ENCODE data around the gene FGF8. TPM values are rescaled to one million over a fixed set of nuclear protein-coding genes. Genes with fewer than 3 reads are reported as not detected.

FGF8 gene
- total RNA-seq, 1 experiment from 2014 or later, result not detected

DNA sequence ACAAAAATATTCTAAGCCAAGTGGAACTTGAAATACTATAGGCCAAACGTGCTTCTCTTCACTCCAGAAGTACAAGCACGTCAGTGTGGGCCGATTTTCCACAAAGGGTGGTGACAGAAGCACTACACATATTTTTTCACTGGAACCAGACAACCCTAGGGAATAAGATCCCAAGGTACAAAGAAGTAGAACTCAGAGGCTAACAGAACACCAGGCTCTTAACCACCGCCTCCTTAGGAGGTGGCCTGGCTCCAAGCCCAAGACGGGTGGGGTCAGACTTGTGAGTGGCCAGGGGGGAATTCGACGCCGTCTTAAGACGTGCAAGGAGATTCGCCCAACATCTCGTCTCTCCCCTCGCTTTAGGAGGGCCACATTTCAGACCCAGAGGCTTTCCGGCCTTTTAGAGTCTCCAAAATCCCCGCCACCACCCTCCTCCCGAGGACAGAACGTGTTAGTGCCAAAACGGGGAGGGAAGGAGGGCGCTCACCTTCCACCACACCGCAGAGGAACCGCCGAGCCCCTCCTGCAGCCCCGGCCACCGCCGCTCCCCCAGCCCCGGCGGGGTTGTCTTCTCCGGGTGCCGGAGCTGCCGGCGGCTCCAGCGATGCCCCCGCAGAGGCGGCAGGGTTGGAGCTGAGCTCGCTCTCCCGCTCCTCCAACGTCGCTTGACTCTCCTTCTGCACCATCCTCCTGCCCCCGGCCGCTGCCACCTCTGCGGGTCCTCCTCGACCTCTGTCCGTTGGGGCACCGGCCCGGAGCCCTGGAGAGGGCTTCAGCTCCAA is 41.6 kb upstream of the FGF8 start:
- intact Hi-C loops (cut with micrococcal nuclease; ENCODE audit: unreplicated experiment), result loop anchor here (2.0 kb wide), 1 partner anchor 239 kb away; the partner anchor contains the start of gene ARMH3
- ChIA-PET POLR2A (ENCODE audit: unreplicated experiment) (interaction anchor here (0.7 kb wide), 1 partner anchor 22 kb away, joined by 5 read pairs; no protein-coding TSS in a partner anchor), CTCF (interaction anchor here (0.6 kb wide), 1 partner anchor 24 kb away, joined by 8 read pairs; no protein-coding TSS in a partner anchor)
- peaks cover 28% of the 10 kb centered on the region for H3K4me1 ChIP-seq (replicated peaks; ENCODE audit: insufficient read depth)
- H3K36me3 ChIP-seq (ENCODE audit: low read depth), result no peaks in the 10 kb centered on the region
- peak overlapping the region; percentile 70 for H2AFZ ChIP-seq
- DNase-seq, result peak; percentile 77 to 79
- TSS peak; percentile 76 for BruUV-seq (replicated peaks)
- no peaks in the 10 kb centered on the region for H3K27me3 ChIP-seq (ENCODE audit: insufficient read depth, low read depth)
- H3K9me2 ChIP-seq (ENCODE audit: insufficient read depth), result no peaks in the 10 kb centered on the region
- H4K20me1 ChIP-seq (ENCODE audit: insufficient read depth), result peaks cover 48% of the 10 kb centered on the region
- 0 out of 2 replicates have a peak overlapping the region, but pooled peaks have one; percentile 23 for H3K27ac ChIP-seq
- H3K4me2 ChIP-seq, result peak overlapping the region; percentile 99
- peaks cover 57% of the 10 kb centered on the region for H3K79me2 ChIP-seq (ENCODE audit: low read depth)
- H3K4me3 ChIP-seq, result peak overlapping the region; percentile 77
- TF ChIP-seq EZH2 (IDR thresholded peaks at IDR 0.05; ENCODE audit: low read depth), result no peak
- TF ChIP-seq, protein P1, sequence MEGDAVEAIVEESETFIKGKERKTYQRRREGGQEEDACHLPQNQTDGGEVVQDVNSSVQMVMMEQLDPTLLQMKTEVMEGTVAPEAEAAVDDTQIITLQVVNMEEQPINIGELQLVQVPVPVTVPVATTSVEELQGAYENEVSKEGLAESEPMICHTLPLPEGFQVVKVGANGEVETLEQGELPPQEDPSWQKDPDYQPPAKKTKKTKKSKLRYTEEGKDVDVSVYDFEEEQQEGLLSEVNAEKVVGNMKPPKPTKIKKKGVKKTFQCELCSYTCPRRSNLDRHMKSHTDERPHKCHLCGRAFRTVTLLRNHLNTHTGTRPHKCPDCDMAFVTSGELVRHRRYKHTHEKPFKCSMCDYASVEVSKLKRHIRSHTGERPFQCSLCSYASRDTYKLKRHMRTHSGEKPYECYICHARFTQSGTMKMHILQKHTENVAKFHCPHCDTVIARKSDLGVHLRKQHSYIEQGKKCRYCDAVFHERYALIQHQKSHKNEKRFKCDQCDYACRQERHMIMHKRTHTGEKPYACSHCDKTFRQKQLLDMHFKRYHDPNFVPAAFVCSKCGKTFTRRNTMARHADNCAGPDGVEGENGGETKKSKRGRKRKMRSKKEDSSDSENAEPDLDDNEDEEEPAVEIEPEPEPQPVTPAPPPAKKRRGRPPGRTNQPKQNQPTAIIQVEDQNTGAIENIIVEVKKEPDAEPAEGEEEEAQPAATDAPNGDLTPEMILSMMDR (conservative IDR thresholded peaks at IDR 0.05), result no peak
- H3K9me3 ChIP-seq (ENCODE audit: insufficient read depth, low read depth), result no peaks in the 10 kb centered on the region
- peaks cover 8% of the 10 kb centered on the region; the same call in 1 of the 2 replicates for H3F3A ChIP-seq (ENCODE audit: insufficient read depth, low read depth)

DNA sequence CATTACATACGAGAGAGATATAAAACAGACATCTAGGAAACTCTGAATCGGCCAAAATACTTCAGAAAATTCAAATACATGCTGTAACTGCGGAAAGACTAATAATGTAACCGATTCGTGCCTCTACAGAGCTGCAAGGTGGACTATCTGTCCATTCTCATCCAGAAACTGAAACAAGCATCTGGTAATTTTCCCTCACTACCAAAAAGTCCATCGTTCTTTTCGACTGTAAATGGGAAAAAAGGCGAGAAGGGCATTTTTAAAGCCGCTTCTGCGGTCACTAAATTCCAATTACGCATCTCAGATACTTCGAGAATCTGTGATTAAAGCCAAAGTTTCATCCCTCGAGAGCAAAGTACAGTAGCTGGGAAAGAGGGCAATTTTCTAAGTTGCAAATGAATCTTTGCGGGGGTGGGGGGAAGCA is 41.0 kb upstream of the FGF8 start:
- Histone ChIP-seq H3K36me3 (ENCODE audit: low read depth) (no peaks in the 10 kb centered on the region), H4K20me1 (ENCODE audit: insufficient read depth) (peaks cover 52% of the 10 kb centered on the region), H3K4me1 (replicated peaks; ENCODE audit: insufficient read depth) (peaks cover 28% of the 10 kb centered on the region), H3K27me3 (ENCODE audit: insufficient read depth, low read depth) (no peaks in the 10 kb centered on the region), H3K4me2 (peak overlapping the region; percentile 99), H3K27ac (no peak overlapping the region), H3K9me3 (ENCODE audit: insufficient read depth, low read depth) (no peaks in the 10 kb centered on the region), H3F3A (ENCODE audit: insufficient read depth, low read depth) (peaks cover 8% of the 10 kb centered on the region; the same call in 1 of the 2 replicates), H3K79me2 (ENCODE audit: low read depth) (peaks cover 63% of the 10 kb centered on the region), H2AFZ (no peak overlapping the region), H3K4me3 (peak overlapping the region; percentile 77), H3K9me2 (ENCODE audit: insufficient read depth) (no peaks in the 10 kb centered on the region)
- DNase-seq, result no peak
- TSS peak; percentile 39 for BruUV-seq (replicated peaks)
- POLR2A ChIA-PET (ENCODE audit: unreplicated experiment), result no interaction called here
- CTCF ChIA-PET, result interaction anchor here (0.6 kb wide), 2 partner anchors 24 to 268 kb away, joined by 8 to 16 read pairs; no protein-coding TSS in a partner anchor
- no peak for TF ChIP-seq EZH2 (IDR thresholded peaks at IDR 0.05; ENCODE audit: low read depth)
- TF ChIP-seq, protein P1 (conservative IDR thresholded peaks at IDR 0.05), result no peak
- intact Hi-C loops (cut with micrococcal nuclease; ENCODE audit: unreplicated experiment), result no loop called here

DNA sequence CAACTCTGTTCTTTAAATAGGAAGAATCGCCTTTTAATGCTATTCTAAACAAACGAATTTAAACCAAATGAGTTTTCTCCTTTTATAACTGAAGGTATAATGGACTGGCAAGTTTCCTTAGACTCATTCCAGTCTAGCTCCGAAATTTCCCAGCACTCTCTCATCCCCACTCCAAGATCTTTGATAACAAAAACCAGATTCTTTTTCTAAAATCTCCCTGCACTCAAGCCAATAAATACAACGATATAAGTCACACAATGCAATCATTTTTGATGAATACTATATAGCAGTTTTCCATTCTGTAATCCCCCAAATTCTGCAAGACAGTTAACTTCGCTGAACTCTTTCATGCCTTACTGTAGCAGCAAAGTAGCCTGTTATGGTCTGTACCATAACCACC is 40.5 kb upstream of the FGF8 start:
- Histone ChIP-seq H3K27me3 (ENCODE audit: insufficient read depth, low read depth) (no peaks in the 10 kb centered on the region), H3K36me3 (ENCODE audit: low read depth) (no peaks in the 10 kb centered on the region), H3K4me2 (peak overlapping the region; percentile 99), H4K20me1 (ENCODE audit: insufficient read depth) (peaks cover 52% of the 10 kb centered on the region), H3K9me3 (ENCODE audit: insufficient read depth, low read depth) (no peaks in the 10 kb centered on the region), H3K9me2 (ENCODE audit: insufficient read depth) (no peaks in the 10 kb centered on the region), H3K4me1 (replicated peaks; ENCODE audit: insufficient read depth) (peaks cover 28% of the 10 kb centered on the region), H2AFZ (no peak overlapping the region), H3K79me2 (ENCODE audit: low read depth) (peaks cover 66% of the 10 kb centered on the region), H3K4me3 (peak overlapping the region; percentile 77), H3F3A (ENCODE audit: insufficient read depth, low read depth) (peaks cover 8% of the 10 kb centered on the region; the same call in 1 of the 2 replicates), H3K27ac (no peak overlapping the region)
- no peak for TF ChIP-seq EZH2 (IDR thresholded peaks at IDR 0.05; ENCODE audit: low read depth)
- TF ChIP-seq, protein P1 (conservative IDR thresholded peaks at IDR 0.05), result no peak
- ChIA-PET POLR2A (ENCODE audit: unreplicated experiment) (no interaction called here), CTCF (interaction anchor here (0.6 kb wide), 1 partner anchor 267 kb away, joined by 16 read pairs; no protein-coding TSS in a partner anchor)
- no peak for DNase-seq
- BruUV-seq (replicated peaks), result no TSS peak
- intact Hi-C loops (cut with micrococcal nuclease; ENCODE audit: unreplicated experiment), result no loop called here
